GM12801 (cell line): Measurements from ENCODE around the gene KCNK6.

Experiments used
- CTCF ChIP-seq: IDR thresholded peaks from one replicate; pipeline ENCODE4 v1.5.1; 2011; ENCODE audit warnings: control low read depth; ENCODE audit not compliant: insufficient read length; ENCODE audit errors: extremely low read depth

KCNK6 gene

GRCh38 chr19:38318660-38319059 is 985 bp upstream of the KCNK6 start:
- TF ChIP-seq CTCF = no peak

- no peak for TF ChIP-seq CTCF
These were observed 1.3 kb downstream of the KCNK6 start for GRCh38 chr19:38320969-38321339.

GRCh38 chr19:38321646-38322196 is 2.1 kb downstream of the KCNK6 start:
- TF ChIP-seq CTCF = no peak

GRCh38 chr19:38323291-38323690 is 3.6 kb downstream of the KCNK6 start:
- no peak for TF ChIP-seq CTCF

- TF ChIP-seq CTCF = no peak
These were observed 4.8 kb downstream of the KCNK6 start for GRCh38 chr19:38324431-38324830.

GRCh38 chr19:38326591-38326990 is 6.9 kb downstream of the KCNK6 start:
- TF ChIP-seq CTCF = no peak

- no peak for TF ChIP-seq CTCF
These were observed 10.0 kb downstream of the KCNK6 start for GRCh38 chr19:38329651-38330050.

- TF ChIP-seq CTCF = no peak
These were observed 12.1 kb downstream of the KCNK6 start for GRCh38 chr19:38331728-38332127.
